ENCODE measurements around the gene TBX6.
"Not testable (repeated sequence)": the region's sequence is repeated elsewhere in the genome, so short reads cannot be mapped to it uniquely, and the experiment has no call there.

Gene TBX6, protein sequence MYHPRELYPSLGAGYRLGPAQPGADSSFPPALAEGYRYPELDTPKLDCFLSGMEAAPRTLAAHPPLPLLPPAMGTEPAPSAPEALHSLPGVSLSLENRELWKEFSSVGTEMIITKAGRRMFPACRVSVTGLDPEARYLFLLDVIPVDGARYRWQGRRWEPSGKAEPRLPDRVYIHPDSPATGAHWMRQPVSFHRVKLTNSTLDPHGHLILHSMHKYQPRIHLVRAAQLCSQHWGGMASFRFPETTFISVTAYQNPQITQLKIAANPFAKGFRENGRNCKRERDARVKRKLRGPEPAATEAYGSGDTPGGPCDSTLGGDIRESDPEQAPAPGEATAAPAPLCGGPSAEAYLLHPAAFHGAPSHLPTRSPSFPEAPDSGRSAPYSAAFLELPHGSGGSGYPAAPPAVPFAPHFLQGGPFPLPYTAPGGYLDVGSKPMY

DNA sequence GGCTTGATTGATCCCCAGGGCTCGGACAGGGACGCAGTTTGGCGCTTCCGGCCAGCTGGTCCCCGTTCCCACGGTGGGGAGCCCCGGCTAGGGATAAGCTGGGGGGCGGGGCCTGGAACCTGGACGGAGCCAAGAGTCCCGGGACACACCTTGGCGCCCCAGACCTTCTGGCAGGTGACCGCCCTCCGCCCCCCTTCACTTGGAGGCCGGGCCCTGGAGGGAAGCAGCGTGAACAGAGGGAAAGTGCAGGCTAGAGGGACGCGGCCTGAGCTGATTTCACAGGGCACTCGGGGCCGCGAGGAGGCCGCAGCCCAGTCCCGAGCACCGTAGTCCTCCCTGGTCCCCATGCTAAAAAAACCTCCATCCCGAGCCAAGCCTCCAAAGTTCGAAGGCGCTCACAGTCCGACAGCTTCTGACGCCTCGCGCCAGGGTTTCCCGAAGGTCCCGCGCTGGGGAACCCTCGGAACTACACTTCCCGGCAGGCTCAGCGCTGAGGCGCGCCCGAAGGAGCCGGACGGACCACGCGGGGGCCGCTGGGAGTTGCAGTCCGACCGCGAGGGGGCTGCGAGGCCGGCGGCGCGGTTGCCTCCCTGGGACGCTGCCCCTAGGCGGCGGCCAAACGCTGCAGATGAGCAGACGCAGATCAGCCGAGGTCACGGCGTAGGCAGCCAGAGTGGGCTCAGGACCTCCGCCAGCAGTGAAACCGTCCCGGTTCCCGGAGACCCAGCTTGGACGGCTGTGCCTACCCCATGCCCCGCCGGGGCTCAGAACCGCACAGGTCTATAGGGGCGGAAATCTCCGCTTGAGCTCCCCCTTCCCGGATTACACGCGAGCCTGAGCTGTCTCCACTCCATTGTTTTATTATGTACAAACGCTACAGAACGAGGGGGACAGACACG lies at the start of gene TBX6:
Gene TBX6, minus strand, starts transcription at position 451 of the 899 bp plus-strand sequence. CDS start 731 bp downstream, outside the sequence.
- H3K4me3 ChIP-seq (ENCODE audit: low read depth, low read length) = peak within 1 kb of the TSS; percentile 70

DNA sequence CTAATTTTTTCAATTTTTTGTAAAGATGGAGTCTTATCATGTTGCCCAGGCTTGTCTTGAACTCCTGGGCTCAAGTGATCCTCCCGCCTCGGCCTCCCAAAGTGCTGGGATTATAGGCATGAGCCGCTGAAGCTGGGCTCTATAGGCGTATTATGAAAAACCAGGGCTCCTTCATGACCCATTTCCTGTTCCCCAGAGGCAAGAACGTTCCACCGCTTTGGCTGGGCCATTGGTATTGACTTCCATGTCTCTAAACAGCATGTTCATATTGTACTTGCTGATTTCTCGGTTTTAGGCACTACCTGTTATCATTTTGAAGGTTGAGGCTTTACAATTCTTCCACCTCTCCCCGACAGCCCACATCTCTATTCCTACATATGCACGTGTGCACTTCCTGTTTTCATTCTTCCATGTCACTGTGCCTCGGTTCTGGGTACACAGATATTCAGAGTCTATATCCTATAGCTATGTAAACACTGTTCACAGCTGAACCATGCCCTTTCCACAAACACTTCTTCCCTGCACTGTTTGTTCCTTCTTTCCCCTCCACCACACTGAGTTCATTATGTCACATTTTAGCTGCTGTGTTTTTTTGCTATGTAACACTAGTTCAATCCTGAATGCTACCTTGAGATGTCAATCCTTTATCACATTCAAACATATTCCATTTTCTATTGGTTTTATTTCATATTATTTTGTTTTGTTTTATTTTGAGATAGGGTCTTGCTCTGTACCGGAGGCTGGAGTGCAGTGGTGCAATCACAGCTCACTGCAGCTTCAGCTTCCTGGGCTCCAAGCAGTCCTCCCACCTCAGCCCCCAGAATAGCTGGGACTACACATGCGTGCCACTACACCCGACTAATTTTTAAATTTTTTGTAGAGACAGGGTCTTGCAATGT lies 48.1 kb upstream of the TBX6 start:
- H3K4me3 ChIP-seq (ENCODE audit: low read depth, low read length) = no peak overlapping the region

DNA sequence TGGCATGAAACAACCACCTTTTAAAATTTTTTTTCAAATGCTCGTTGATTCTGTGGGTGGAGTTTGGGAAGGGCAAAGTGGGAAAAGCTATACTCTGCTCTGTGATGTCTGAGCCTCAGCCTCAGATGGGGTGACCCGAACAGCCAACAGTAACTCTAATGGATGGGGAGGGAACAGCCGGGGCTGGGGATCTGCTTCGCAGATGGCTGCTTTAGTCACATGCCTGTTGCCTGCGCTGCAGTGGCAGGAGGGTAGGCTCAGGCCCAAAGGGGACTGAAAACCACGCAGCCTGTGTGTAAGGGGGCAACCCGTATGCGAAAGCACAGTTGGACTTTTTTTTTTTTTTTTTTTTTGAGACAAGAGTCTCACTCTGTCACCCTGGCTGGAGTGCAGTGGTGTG lies 46.2 kb upstream of the TBX6 start:
- H3K4me3 ChIP-seq (ENCODE audit: low read depth, low read length) = no peak overlapping the region

DNA sequence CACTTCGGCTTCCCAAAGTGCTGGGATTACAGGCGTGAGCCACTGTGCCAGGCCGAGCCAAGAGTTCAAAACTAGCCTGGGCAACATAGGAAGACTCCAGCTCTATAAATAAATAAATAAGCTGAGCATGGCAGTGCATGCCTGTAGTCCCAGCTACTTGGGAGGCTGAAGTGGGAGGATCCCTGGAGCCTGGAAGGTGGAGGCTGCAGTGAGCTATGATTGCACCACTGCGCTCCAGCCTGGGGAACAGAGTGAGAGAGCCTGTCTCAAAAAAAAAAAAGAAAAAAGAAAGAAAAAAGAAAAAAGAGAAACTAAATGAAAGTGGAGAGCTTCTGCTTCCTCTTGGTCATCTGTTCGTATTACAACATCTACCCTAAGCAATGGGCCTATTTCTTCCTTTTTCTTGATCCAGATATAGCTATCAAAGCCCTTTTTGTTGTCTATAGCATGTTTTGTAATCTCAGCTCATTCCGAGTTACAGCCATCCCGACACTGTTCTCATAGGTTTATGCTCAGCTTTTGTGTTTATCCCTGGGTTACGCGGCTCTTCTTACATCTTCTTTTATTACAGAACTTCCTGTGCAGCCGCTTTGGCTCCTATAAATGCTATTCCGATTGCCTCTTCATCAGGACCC lies 45.4 kb upstream of the TBX6 start:
- H3K4me3 ChIP-seq (ENCODE audit: low read depth, low read length) = no peak overlapping the region

DNA sequence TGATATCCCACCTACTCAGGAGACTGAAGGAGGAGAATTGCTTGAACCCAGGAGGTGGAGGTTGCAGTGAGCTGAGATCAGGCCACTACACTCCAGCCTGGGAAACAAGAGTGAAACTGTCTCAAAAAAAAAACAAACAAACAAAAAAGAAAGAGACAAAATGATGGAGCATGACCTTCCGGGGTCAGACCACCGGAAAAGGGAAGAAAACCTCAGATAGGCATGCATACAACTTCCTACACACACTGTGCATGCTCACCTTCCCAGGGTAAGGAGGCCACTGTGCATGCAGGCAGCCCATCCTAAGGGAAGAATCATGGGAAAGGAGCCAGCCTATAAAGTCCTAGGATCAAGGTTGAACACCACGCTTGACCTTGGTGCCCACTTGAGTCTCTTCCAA lies 40.9 kb upstream of the TBX6 start:
- H3K4me3 ChIP-seq (ENCODE audit: low read depth, low read length) = no peak overlapping the region

DNA sequence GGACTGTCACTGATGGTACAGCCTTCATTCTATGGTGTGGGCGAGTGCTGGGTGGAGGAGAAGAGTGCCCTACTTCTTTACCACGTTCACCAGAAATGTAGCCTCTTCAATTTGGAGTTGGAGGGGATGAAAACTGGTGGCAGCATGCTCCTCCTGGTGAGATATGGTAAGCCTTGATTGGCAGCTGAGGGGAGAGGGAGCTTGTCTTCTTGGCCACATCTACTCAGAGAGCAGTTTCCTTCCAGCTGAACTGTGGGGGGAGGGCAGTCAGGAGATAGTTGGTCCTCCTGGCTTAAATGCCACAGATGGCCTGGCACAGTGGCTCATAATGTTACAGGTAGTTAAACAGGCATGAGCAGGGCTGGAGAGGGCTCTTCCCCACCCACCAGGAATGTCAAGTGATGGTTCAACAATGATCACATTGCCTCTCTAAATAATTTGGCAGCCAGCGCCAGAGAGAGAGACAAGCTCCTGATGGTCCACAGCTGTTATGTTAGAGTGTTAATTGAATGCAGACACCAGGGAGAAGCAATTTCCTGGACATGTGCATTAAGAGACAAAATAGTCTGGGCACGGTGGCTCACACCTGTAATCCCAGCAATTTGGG lies 40.2 kb upstream of the TBX6 start:
- no peak overlapping the region for H3K4me3 ChIP-seq (ENCODE audit: low read depth, low read length)

DNA sequence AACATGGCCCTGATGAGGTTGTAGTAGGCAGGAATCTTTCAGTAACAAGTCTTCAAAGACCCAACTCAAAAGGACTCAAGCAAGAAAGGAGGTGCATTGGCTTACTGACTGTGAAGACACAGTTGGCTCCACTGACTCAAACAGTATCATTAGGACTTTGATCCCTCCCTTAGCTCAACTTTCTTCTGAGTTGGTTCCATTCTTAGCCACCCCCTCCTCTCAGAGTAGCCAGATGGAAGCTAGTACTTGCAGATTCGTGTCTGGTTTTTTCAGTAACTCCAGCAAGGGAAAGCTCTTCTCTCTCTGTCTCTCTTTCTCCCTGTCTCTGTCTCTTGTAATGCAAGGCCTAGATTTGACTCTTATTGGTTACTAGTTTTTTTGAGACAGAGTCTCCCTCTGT lies 36.3 kb upstream of the TBX6 start:
- no peak overlapping the region for H3K4me3 ChIP-seq (ENCODE audit: low read depth, low read length)

DNA sequence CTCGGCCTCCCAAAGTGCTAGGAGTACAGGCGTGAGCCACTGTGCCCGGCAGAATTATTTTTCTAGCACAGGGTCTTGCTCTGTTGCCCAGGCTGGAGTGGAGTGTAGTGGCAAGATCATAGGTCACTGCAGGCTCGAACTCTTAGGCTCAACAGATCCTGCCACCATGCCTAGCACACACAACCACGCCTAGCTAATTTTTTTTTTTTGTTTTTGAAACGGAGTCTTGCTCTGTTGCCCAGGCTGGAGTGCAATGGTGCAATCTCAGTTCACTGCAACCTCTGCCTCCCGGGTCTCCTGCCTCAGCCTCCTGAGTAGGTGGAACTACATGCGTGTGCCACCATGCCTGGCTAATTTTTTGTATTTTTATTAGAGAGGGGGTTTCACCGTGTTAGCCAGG lies 34.0 kb upstream of the TBX6 start:
- not testable (repeated sequence) for H3K4me3 ChIP-seq (ENCODE audit: low read depth, low read length)

DNA sequence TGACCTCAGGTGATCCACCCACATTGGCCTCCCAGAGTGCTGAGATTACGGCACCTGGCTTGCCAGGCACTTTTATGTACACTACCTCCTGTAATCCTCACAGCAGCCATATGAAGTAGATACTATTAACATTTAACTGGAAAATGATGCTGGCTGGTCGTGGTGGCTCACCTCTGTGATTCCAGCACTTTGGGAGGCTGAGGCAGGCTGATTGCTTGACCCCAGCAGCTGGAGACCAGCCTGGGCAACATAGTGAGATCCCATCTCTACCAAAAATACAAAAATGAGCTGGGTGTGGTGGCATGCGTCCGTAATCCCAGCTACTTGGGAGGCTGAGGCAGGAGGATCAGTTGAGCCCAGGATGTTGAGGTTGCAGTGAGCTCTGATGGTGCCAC lies 33.3 kb upstream of the TBX6 start:
- no peak overlapping the region for H3K4me3 ChIP-seq (ENCODE audit: low read depth, low read length)

DNA sequence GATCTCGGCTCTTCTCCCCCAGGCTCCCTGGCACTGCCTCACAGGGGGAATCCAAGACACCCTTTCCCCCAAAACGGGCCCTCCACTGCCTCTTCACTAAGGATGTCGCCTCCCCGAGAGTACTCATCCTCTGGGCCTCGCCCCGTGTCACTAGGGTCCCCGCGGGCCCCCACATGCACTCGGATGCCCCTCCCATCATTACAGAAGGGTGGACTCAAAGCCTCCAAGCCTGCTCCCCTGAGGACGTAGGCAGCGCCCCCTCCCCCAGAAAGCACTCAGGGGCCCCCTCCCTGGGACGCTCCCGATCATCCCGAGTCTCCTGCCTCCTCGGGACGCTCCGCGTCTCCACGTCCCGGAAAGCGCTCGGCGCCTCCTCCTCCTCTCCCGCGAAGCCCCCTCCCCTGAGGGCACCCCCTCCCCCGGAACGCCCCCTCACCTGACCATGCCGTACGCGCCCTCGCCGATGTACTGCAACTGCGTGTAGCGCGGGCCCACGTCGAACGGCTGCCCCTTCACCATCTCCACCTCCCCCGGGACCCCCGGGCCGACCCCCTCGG lies 31.0 kb upstream of the TBX6 start:
- peak overlapping the region; percentile 56 for H3K4me3 ChIP-seq (ENCODE audit: low read depth, low read length)

DNA sequence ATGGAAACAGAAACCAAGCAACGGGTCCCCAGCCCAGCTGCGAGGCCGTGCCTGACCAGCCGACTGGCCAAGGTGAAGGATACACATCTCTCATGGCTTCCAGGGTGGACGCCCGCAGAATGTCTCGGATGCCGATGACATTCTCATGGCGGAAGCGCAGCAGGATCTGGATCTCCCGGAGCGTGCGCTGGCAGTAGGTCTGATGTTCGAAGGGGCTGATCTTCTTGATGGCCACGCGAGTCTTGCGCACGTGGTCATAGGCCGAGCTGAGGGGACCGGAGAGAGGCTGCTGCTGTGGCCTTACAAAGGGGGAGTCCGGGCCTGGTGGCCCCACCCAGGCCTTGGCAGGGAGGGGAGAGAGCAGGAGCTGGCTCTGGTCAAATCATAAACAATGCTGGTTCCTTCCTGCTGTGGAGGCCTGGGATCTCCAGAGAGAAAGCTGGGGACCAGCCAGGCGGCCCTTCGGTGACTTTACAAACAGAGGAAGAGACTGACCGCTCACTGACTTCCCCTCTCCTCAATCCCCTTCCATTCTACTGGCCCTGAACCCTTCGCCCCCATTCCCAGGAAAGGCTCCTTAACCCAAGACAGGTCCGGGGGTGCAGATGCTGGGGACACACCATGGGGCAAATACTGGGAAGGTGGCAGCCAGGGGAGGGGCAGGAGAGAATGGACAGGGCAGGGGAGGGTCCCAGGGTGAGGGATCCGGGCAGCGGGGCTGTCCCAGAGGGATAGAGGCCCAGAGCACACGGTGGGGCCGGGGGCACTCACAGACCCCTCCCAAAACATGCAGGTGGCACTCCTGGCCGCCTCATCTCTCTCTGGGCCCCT lies 30.2 kb upstream of the TBX6 start:
- H3K4me3 ChIP-seq (ENCODE audit: low read depth, low read length) = peak overlapping the region; percentile 56

DNA sequence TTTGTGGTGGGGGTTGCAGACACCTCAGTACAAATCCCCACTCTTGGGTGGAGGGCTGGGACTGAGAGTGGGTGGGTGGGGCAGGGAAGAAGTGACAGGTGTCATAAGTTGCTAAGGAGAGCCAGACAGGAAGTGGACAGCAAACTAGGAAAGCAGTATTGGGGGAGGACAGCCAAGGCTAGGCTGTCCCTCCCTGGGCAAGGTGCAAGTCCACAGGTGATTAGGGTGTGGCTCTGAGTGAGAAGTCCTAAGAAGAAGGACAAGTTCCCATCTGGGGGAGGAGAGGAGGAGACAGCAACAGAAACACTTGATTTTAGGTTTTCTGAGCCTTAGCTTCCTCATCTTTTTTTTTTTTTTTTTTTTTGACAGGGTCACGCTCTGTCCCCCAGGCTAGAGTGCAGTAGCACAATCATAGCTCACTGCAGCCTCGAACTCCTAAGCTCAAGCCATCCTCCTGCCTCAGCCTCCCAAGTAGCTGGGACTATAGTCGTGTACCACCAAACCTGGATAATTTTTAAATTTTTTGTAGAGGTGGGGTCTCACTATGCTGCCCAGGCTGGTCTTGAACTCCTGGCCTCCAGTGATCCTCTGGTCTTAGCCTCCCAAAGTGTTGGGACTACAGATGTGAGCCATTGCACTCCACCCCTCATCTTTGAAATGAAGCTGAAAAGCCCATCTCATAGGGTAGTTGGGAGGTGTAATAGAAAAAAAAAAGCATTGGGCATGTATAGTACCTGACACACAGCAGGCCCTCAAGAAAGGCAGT lies 28.8 kb upstream of the TBX6 start:
- H3K4me3 ChIP-seq (ENCODE audit: low read depth, low read length) = no peak overlapping the region

DNA sequence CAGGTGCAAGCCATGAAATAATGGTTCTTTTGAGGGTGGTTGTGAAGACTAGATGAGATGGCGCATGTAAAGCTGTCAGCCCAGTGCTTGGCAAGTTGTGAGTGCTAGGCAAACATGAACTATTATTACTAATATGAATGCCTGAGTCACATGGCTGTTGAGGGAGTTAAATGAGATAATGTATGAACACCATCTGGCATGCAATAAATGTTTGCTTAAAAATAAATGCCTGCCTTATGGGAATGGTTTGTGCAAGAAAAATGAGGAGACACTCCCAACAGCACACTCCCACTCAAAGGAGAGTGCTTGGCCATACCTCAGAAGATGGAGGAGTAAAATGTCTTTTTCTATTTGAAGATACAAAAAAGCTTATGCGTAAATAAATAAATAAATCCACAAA lies 27.7 kb upstream of the TBX6 start:
- H3K4me3 ChIP-seq (ENCODE audit: low read depth, low read length) = no peak overlapping the region

DNA sequence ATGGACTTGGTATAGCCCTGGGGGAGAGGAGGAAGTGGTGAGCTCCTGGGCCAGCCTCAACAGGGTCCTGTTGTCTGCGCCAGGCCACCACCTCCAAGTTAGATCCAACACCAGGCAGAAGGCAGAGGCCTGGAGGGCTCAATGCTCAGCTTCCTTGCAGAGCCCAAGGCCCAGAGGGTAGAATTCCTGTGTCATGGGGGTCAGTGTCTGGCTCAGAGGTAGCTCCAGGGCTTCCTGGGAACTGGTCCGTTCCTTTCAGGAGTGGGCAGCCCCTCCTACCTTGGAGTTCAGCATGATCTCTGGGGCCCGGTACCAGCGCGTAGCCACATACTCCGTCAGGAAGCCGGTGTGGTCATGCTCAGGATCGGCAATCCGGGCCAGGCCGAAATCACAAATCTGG lies 26.0 kb upstream of the TBX6 start:
- H3K4me3 ChIP-seq (ENCODE audit: low read depth, low read length) = no peak overlapping the region

DNA sequence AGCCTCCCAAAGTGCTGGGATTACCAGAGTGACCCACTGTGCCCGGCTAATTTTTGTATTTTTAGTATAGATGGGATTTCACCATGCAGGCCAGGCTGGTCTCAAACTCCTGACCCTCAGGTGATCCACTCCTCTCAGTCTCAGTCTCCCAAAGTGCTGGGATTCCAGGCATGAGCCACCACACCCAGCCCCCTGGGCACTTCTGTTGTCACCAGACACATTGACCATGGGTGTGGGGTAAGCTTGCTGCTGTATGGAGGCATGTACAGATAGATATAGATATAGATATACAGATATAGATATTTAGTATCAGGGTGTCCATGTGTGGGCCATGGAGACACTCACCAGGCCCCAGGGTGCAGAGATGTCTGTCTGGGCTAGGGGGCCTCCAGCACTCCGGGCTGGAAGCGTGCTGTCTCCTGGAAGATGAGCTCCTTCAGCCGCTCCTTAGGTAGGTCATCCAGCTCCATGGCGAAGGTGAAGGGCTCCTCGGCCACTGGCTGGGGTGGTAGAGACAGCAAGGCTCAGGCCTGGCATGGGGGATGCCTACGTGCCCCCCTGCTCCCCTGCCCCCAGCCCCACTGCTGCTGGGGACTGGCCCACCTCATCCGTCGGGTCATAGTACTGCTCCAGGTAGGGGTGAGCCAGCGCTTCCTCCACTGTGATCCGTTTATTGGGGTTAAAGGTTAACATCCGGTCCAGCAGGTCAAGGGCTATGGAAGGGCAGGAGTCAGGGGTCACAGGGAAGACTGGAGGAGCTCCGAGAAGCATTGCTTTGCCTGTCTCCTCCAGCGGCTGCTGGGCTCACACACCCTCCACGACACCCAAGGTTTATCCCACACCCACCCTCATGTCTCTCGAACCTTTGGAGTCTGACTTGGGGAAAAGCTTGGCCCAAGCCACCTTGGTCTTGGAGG lies 24.8 kb upstream of the TBX6 start:
- no peak overlapping the region for H3K4me3 ChIP-seq (ENCODE audit: low read depth, low read length)

DNA sequence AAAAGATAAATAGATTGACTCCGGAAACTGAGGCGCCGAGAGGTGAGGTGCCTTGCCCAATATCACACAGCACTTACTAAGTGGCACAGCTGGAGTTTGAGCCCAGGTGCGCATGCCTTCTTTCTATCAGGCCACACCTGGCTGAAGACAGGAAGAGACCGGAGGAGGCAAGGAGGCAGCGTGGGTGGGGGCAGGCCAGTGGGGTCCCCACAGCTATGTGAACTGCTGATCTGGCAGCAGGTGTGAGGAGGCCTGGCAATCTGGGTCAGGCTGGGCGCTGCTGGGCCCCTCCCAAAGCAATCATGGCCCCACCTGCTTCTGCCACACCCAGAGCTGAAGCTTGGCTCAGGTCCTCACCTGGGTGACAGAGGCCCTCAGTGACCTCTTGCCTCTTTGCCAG lies 23.5 kb upstream of the TBX6 start:
- H3K4me3 ChIP-seq (ENCODE audit: low read depth, low read length) = no peak overlapping the region

DNA sequence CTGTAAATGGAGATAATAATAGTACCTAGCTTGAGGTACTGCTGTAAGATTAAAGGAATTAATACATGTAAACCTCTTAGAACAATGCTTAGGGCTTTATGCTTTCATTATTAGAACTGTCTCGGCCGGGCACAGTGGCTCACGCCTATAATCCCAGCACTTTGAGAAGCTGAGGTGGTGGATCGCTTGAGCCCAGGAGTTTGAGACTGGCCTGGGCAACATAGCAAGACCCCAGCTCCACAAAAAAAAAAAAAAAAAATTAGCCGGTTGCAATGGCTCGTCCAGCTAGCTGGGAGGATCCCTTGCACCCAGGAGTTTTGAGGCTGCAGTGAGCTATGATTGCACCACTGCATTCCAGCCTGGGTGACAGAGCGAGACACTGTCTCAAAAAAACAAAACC lies 23.1 kb upstream of the TBX6 start:
- H3K4me3 ChIP-seq (ENCODE audit: low read depth, low read length) = not testable (repeated sequence)
